Fibroblast of mammary gland (primary cell): ENCODE measurements around the gene GCNA.
"Not testable (repeated sequence)": the region's sequence is repeated elsewhere in the genome, so short reads cannot be mapped to it uniquely, and the experiment has no call there.

ENCODE experiments used
- DNase-seq: peaks from one replicate; pipeline ENCODE4 v3.0.0-alpha.2; 2010; ENCODE audit warnings: low read depth
- H3K4me3 ChIP-seq: 2 replicates; pipeline ENCODE4 v1.5.1; 2011; ENCODE audit warnings: low read depth, mild to moderate bottlenecking, low read length, moderate library complexity; ENCODE audit not compliant: control insufficient read depth
- TF ChIP-seq, protein P1 (sequence below): conservative IDR thresholded peaks from 2 replicates; pipeline ENCODE4 v1.5.1; 2011; ENCODE audit warnings: low read depth, low read length, inconsistent platforms; ENCODE audit not compliant: control insufficient read depth, insufficient read depth

The GCNA gene

GRCh38 chrX:71556036-71556435 lies 22.2 kb upstream of the GCNA start:
- no peak overlapping the region for H3K4me3 ChIP-seq
- no peak for DNase-seq
- TF ChIP-seq, protein P1, sequence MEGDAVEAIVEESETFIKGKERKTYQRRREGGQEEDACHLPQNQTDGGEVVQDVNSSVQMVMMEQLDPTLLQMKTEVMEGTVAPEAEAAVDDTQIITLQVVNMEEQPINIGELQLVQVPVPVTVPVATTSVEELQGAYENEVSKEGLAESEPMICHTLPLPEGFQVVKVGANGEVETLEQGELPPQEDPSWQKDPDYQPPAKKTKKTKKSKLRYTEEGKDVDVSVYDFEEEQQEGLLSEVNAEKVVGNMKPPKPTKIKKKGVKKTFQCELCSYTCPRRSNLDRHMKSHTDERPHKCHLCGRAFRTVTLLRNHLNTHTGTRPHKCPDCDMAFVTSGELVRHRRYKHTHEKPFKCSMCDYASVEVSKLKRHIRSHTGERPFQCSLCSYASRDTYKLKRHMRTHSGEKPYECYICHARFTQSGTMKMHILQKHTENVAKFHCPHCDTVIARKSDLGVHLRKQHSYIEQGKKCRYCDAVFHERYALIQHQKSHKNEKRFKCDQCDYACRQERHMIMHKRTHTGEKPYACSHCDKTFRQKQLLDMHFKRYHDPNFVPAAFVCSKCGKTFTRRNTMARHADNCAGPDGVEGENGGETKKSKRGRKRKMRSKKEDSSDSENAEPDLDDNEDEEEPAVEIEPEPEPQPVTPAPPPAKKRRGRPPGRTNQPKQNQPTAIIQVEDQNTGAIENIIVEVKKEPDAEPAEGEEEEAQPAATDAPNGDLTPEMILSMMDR = no peak

DNA sequence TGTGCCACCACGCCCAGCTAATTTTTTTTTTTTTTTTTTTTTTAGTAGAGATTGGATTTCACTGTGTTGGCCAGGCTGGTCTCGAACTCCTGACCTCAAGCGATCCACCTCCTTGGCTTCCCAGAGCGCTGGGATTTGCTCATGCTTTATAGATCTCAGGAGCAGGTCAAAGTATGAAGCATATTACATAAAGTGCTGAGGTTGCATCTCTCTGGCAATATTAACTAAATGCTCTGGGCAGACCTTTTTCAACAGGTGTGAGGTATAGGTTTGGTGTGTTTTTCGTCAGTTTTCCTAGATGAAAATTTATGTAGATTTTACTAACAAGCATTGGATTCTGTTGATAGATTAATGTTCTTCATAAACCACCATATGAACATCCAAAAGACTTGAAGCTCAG lies 19.3 kb upstream of the GCNA start:
- TF ChIP-seq, protein P1 = no peak
- DNase-seq = no peak
- H3K4me3 ChIP-seq = no peak overlapping the region

DNA sequence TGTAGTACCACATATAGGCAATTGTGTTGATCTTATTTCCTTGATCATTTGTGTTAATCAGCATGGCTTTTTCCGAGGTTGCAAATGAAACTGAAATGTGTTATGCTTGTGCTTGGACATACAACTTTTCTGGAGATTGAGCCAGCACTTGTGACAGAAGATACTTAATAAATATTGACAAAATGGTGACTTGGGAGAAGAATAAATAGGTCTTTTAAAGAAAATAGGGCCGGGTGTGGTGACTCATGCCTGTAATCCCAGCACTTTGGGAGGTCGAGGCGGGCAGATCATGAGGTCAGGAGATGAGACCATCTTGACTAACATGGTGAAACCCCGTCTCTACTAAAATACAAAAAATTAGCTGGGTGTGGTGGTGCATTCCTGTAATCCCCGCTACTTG lies 18.5 kb upstream of the GCNA start:
- not testable (repeated sequence) for DNase-seq, H3K4me3 ChIP-seq

DNA sequence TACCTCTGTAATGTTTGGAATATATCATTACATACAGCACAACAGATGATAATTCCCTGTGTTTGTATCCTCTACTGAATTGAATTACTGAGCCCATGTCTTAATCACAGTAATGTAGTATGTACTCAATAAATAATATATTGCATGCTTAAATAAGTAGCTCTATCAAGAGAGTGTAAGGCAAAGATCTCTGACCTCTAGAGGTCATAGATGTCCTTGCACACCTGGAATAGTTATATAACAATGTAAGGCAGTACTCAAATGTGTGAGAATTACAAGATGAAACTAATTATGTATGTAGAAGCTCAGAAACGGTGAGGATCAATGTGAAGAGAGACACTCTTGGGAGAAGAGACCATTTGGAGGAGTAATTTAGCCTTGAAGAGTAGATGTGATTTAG lies 14.3 kb upstream of the GCNA start:
- no peak for DNase-seq
- TF ChIP-seq, protein P1 = no peak

GRCh38 chrX:71565474-71566041 lies 12.7 kb upstream of the GCNA start:
- DNase-seq = peak; percentile 7
- H3K4me3 ChIP-seq = no peak overlapping the region
- TF ChIP-seq, protein P1 = no peak

More for the DNA sequence above, 14.3 kb upstream of the GCNA start:
- no peak overlapping the region for H3K4me3 ChIP-seq

- not testable (repeated sequence) for DNase-seq, H3K4me3 ChIP-seq
Measured at GRCh38 chrX:71571390-71571789, 6.8 kb upstream of the GCNA start.

DNA sequence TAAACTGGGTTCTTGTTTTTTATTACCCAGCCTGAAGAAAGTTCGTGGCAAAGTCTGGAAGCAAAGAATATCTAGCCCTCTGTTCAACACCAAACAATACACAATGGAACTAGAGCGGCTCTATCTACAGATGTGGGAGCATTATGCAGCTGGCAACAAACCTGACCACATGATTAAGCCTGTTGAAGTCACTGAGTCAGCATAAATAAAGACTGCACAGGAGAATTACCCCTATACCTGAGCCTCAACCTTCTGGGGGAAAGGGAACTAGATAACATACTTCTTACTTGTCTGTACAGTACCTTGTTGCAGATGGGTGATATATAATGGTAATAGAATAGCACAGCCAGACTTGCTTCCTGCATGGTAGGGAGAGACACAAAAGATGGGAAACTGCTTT lies 4.6 kb upstream of the GCNA start:
- TF ChIP-seq, protein P1 = no peak
- H3K4me3 ChIP-seq = no peak overlapping the region
- no peak for DNase-seq

- no peak overlapping the region for H3K4me3 ChIP-seq
- TF ChIP-seq, protein P1 = no peak
- no peak for DNase-seq
Measured at GRCh38 chrX:71577682-71578081, 555 bp upstream of the GCNA start.
